Coronary artery (tissue), 2 donors: ENCODE measurements around the gene PPM1F.

Source experiments
- DNase-seq: peaks from one replicate; pipeline ENCODE4 v3.0.0-alpha.2; 2017; ENCODE audit warnings: low spot score
- H3K27ac ChIP-seq, 2 donors: fragments of 200-600 bp; sonication (generic); one replicate each; pipeline ENCODE4 v1.5.1; 2016 to 2019
- H3K4me3 ChIP-seq: fragments of 200-600 bp; sonication (generic); 2 replicates; pipeline ENCODE4 v1.5.1; 2016; ENCODE audit warnings: mild to moderate bottlenecking, moderate library complexity
- TF ChIP-seq, protein P1 (sequence below): fragments of 200-600 bp; sonication (generic); IDR thresholded peaks from one replicate; pipeline ENCODE4 v1.5.1; 2019; ENCODE audit warnings: antibody characterized with exemption

The PPM1F gene

GRCh38 chr22:21985214-21985613 is 32.6 kb upstream of the PPM1F start:
- no peak for DNase-seq
- TF ChIP-seq, protein P1, sequence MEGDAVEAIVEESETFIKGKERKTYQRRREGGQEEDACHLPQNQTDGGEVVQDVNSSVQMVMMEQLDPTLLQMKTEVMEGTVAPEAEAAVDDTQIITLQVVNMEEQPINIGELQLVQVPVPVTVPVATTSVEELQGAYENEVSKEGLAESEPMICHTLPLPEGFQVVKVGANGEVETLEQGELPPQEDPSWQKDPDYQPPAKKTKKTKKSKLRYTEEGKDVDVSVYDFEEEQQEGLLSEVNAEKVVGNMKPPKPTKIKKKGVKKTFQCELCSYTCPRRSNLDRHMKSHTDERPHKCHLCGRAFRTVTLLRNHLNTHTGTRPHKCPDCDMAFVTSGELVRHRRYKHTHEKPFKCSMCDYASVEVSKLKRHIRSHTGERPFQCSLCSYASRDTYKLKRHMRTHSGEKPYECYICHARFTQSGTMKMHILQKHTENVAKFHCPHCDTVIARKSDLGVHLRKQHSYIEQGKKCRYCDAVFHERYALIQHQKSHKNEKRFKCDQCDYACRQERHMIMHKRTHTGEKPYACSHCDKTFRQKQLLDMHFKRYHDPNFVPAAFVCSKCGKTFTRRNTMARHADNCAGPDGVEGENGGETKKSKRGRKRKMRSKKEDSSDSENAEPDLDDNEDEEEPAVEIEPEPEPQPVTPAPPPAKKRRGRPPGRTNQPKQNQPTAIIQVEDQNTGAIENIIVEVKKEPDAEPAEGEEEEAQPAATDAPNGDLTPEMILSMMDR, result no peak
- Histone ChIP-seq H3K4me3 (no peak overlapping the region), H3K27ac (no peak overlapping the region)

DNA sequence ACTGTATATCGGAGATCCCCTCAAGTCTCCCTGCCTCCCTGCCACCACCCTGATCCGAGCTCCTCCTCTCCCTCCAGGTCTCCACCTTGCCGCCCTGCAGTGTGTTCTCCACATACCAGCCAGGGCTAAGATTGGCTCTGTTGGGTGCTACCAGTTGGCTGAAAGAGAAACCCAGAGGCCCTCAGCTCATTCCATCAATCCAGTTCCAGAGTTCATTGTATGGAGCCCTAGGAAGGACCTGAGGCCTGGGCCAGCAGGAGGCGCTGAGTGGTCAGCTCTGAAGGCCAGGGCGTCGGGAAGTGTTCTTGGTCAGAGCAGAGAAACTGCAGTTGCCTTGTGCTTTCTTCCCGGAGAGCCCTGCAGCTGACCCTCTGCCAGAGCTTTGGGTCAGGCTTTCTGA is 32.1 kb upstream of the PPM1F start:
- TF ChIP-seq, protein P1, result no peak
- no peak for DNase-seq
- no peak overlapping the region for H3K4me3 ChIP-seq
- H3K27ac ChIP-seq, result no peak overlapping the region

DNA sequence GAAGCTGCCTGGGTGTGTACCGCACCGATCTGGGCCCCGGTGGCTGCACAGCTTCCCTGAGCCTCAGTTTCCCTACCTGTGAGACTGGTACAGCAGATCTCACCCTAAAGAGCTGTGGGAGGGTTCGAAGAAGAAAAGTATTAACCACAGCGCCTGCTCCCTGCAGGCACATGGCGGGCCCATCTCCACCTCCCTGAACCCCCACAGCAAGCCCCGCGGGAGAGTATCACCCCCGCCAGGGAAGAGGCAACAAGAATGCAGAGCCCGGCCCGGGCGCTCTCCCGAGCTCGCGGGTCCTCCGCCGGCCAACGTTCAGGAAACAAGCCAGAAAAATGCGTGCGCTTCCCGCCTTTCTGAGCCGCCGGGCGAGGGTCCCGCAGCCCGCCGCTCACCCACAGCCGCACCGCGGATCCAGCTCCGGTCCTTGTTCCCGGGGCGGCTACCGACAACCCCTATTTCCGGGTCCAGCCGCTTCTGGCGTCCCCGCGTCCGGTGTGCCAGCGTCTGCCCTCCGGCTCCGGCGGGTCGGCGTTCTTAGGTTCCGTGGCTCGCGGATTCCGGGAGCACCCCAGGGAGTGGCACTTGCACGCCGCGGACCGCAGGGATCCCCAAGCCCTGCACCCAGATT is 29.8 kb upstream of the PPM1F start, which contains the start of gene TOP3B:
TSS of gene TOP3B (minus strand) at position 450 of the 628 bp plus-strand sequence. CDS start 7,078 bp downstream, outside the sequence.
- no peak for DNase-seq

DNA sequence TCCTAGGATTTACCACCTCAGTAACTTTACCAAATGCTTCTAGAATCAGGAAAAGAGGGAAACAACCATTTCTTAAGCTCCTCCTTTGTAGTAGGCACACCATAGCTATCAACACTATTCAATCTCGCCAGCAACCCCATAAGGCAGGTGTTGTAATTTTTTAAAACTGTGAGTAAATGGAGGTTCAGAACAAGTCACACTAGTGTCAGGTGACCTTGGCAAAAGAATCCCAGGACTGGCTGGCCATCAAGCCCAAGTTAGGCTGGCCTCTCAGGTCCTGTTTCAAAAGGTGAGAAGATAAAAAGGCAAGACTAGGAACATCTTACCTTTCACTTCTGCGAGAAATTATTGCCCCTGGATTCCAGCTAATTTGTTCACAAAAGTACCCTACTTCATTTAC is 29.2 kb upstream of the PPM1F start:
- TF ChIP-seq, protein P1, result no peak
- DNase-seq, result no peak
- H3K4me3 ChIP-seq, result peak overlapping the region; percentile 82
- H3K27ac ChIP-seq, result peak overlapping the region in 1 of 2 donors; percentile 69

More for the DNA sequence above, 29.8 kb upstream of the PPM1F start, which contains the start of gene TOP3B:
- TF ChIP-seq, protein P1, result no peak
- Histone ChIP-seq H3K27ac (peak within 1 kb of the TSS; percentile 66 to 69), H3K4me3 (peak within 1 kb of the TSS; percentile 82)

- H3K4me3 ChIP-seq, result no peak overlapping the region
- H3K27ac ChIP-seq, result no peak overlapping the region
- no peak for DNase-seq
- TF ChIP-seq, protein P1, result no peak
These were observed 27.9 kb upstream of the PPM1F start for GRCh38 chr22:21980547-21980946.

DNA sequence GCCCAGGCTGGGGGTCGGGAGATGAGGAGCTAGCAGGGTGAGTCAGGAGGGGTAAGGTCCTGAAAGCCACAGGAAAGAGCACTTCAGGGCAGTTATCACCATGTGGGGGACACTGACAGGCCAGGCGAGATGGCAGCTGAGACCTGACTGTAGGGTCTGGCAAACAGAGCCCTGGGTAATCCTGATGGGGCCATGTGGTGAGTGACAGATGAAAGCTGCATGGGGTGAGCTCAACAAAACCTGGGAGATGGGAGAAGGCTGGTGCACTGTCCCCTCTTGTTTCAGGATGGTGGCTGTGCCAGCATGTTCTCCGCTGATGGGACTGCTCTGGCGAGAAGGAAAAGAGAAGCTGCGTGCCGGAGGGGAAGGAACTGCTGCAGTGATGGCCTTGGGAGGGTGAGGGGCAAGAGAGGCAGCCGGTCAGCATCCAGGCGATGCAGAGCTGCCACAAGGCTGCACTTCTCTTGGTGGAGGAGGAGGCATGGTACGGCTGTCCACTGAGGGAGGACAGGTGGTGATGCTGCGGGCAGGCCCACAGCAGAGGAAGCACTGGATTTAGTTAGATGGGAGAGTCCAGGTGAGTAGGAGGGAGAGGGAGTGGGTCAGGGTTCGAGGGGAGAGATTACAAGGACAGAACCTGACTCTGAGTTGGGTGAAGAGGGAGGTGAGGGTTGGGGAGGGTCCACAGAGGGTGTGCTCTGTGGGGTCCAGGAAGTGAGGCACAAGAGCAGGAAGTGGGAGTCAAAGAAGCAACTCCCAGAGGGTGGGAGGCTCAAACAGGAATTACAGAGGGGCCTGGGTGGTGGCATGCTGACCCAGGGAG is 26.1 kb upstream of the PPM1F start:
- Histone ChIP-seq H3K27ac (no peak overlapping the region), H3K4me3 (no peak overlapping the region)
- no peak for DNase-seq
- TF ChIP-seq, protein P1, result no peak
